OCI-LY3 (cell line): Measurements from ENCODE around the gene WWOX.

Source experiments
- CTCF ChIP-seq: fragments of 200-600, 300-600 bp; sonication (generic); IDR thresholded peaks from 2 replicates; pipeline ENCODE4 v1.5.1; 2014; ENCODE audit warnings: antibody characterized with exemption, low read length, low read depth
- EZH2phosphoT487 ChIP-seq: fragments of 200-600 bp; shearing (Covaris generic); IDR thresholded peaks from 2 replicates; pipeline ENCODE4 v1.6.1; 2018; ENCODE audit warnings: antibody characterized with exemption, mixed run types, low read depth

GRCh38 chr16:79121906-79122305 lies 1022.5 kb downstream of the WWOX start:
- TF ChIP-seq CTCF (no peak), EZH2phosphoT487 (no peak)
